Measurements from ENCODE around the gene RNF151.

DNA sequence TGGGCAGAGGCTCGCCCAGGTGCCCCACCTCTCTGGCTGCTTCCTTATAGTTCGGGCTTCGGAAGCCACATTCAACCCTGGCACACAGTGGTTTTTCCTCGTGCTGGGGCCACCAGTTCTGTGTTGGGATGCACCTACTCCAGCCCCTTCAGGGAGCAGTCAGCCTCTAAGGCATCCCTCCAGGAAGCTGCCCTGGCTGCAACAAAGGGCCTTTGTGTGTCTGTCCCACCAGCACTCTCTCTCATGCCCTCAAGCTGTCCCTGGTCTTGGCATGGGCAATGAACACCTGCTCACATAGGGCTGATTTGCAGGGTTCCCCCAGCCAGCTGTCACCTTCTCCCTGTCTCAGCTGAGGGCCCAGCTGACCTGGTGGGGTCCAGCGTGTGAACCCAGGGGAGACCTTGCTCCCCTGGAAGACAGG, 15.4 kb downstream of the RNF151 start:
- TF ChIP-seq, protein P1, sequence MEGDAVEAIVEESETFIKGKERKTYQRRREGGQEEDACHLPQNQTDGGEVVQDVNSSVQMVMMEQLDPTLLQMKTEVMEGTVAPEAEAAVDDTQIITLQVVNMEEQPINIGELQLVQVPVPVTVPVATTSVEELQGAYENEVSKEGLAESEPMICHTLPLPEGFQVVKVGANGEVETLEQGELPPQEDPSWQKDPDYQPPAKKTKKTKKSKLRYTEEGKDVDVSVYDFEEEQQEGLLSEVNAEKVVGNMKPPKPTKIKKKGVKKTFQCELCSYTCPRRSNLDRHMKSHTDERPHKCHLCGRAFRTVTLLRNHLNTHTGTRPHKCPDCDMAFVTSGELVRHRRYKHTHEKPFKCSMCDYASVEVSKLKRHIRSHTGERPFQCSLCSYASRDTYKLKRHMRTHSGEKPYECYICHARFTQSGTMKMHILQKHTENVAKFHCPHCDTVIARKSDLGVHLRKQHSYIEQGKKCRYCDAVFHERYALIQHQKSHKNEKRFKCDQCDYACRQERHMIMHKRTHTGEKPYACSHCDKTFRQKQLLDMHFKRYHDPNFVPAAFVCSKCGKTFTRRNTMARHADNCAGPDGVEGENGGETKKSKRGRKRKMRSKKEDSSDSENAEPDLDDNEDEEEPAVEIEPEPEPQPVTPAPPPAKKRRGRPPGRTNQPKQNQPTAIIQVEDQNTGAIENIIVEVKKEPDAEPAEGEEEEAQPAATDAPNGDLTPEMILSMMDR (conservative IDR thresholded peaks at IDR 0.05 in 1 of 2, IDR thresholded peaks at IDR 0.05 in 1 of 2; ENCODE audit: extremely low read depth in 1 of 2, insufficient read depth in 1 of 2, low read depth in 1 of 2, low read length in 2 of 2): no peak
- no peak for TF ChIP-seq EZH2 (IDR thresholded peaks at IDR 0.05; ENCODE audit: borderline replicate concordance, low read length)

Data from mammary epithelial cell (primary cell).